ENCODE measurements around the gene PARP6. TPM values are rescaled to one million over a fixed set of nuclear protein-coding genes. Genes with fewer than 3 reads are reported as not detected.

The PARP6 gene
- total and polyA plus RNA-seq, 9 of the 15 experiments (the other 6 are each of a cell fraction or from before 2014, with no cell fraction given): 14.8 to 83.2 (median 28.3) TPM

DNA sequence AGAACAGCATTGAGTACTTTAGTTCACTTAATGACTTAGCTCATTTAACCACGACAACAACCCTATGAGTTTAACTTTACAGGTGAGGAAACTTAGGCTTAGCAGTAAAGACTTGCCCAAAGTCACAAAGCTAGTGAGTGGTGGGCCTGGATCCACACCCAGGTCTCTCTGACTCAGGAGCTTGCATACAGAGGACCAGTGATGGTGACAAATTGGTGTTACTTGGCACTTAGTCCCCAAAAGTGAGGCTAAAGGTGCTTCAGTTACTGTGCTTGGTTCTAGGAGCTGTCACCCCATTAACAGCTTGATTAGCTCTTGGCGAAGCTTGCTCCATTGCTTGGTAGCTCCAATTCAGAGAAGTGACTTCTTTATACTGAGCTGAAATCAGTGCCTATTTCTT is 41.5 kb upstream of the PARP6 start (continued):
- TF ChIP-seq PTRF (tag; IDR thresholded peaks at IDR 0.05) (no peak), CHD4 (IDR thresholded peaks at IDR 0.05; ENCODE audit: insufficient read depth, insufficient replicate concordance, low read depth, low read length, poor library complexity, severe bottlenecking) (no peak), MAFG (tag; conservative IDR thresholded peaks at IDR 0.05) (no peak), MYNN (IDR thresholded peaks at IDR 0.05) (no peak), MYNN (CRISPR knock-in tag; IDR thresholded peaks at IDR 0.05) (no peak), CBFA2T2 (conservative IDR thresholded peaks at IDR 0.05) (no peak), HEY1 (CRISPR knock-in tag; IDR thresholded peaks at IDR 0.05; ENCODE audit: borderline replicate concordance) (no peak), NCOA2 (IDR thresholded peaks at IDR 0.05; ENCODE audit: partially characterized antibody in 2 of 2) (no peak), ZC3H11A (IDR thresholded peaks at IDR 0.05; ENCODE audit: low read depth, low read length) (no peak), ZNF347 (CRISPR knock-in tag; IDR thresholded peaks at IDR 0.05; ENCODE audit: low read depth) (no peak), ZNF316 (IDR thresholded peaks at IDR 0.05) (no peak)
- TF ChIP-seq, protein P1, sequence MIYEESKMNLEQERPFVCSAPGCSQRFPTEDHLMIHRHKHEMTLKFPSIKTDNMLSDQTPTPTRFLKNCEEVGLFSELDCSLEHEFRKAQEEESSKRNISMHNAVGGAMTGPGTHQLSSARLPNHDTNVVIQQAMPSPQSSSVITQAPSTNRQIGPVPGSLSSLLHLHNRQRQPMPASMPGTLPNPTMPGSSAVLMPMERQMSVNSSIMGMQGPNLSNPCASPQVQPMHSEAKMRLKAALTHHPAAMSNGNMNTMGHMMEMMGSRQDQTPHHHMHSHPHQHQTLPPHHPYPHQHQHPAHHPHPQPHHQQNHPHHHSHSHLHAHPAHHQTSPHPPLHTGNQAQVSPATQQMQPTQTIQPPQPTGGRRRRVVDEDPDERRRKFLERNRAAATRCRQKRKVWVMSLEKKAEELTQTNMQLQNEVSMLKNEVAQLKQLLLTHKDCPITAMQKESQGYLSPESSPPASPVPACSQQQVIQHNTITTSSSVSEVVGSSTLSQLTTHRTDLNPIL (CRISPR knock-in tag; IDR thresholded peaks at IDR 0.05): no peak
